ENCODE measurements around the gene SUPT3H.

- TF ChIP-seq, protein P1, sequence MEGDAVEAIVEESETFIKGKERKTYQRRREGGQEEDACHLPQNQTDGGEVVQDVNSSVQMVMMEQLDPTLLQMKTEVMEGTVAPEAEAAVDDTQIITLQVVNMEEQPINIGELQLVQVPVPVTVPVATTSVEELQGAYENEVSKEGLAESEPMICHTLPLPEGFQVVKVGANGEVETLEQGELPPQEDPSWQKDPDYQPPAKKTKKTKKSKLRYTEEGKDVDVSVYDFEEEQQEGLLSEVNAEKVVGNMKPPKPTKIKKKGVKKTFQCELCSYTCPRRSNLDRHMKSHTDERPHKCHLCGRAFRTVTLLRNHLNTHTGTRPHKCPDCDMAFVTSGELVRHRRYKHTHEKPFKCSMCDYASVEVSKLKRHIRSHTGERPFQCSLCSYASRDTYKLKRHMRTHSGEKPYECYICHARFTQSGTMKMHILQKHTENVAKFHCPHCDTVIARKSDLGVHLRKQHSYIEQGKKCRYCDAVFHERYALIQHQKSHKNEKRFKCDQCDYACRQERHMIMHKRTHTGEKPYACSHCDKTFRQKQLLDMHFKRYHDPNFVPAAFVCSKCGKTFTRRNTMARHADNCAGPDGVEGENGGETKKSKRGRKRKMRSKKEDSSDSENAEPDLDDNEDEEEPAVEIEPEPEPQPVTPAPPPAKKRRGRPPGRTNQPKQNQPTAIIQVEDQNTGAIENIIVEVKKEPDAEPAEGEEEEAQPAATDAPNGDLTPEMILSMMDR (IDR thresholded peaks at IDR 0.05) = no peak
- no peak for TF ChIP-seq POLR2A (IDR thresholded peaks at IDR 0.05)
These were observed 44.2 kb upstream of the SUPT3H start for GRCh38 chr6:45421709-45422502.

All from lower leg skin (tissue), 3 donors.